H9 (cell line): ENCODE results near the gene SLC2A1. TPM values are rescaled to one million over a fixed set of nuclear protein-coding genes. Genes with fewer than 3 reads are reported as not detected.

Source experiments
- DNase-seq: peaks from one replicate; pipeline ENCODE4 v3.0.0-alpha.2; 2017
- H2AFZ ChIP-seq: one replicate; pipeline ENCODE4 v1.6.1; 2013; ENCODE audit warnings: mild to moderate bottlenecking, low read length, control low read depth, moderate library complexity
- H2AK5ac ChIP-seq: 2 replicates; pipeline ENCODE4 v1.6.1; 2013; ENCODE audit warnings: low read length, control low read depth, mixed read lengths; ENCODE audit not compliant: insufficient read length
- H2BK120ac ChIP-seq: one replicate; pipeline ENCODE4 v1.6.1; 2013; ENCODE audit warnings: low read depth, mild to moderate bottlenecking, low read length, control low read depth, inconsistent platforms; ENCODE audit not compliant: poor library complexity, severe bottlenecking
- H2BK12ac ChIP-seq: 2 replicates; pipeline ENCODE4 v1.6.1; 2013; ENCODE audit warnings: low read length, control low read depth, mixed read lengths, low read depth; ENCODE audit not compliant: insufficient read length
- H2BK15ac ChIP-seq: 2 replicates; pipeline ENCODE4 v1.6.1; 2013; ENCODE audit warnings: low read depth, low read length, control low read depth
- H2BK20ac ChIP-seq: one replicate; pipeline ENCODE4 v1.6.1; 2013; ENCODE audit warnings: low read depth, mild to moderate bottlenecking, low read length, control low read depth, inconsistent platforms; ENCODE audit not compliant: poor library complexity, severe bottlenecking
- H2BK5ac ChIP-seq: 2 replicates; pipeline ENCODE4 v1.6.1; 2013; ENCODE audit warnings: low read length, control low read depth, mixed read lengths; ENCODE audit not compliant: insufficient read length
- H3K14ac ChIP-seq: 2 replicates; pipeline ENCODE4 v1.6.1; 2013; ENCODE audit warnings: low read length, control low read depth; ENCODE audit not compliant: insufficient read depth
- H3K18ac ChIP-seq: 2 replicates; pipeline ENCODE4 v1.6.1; 2013; ENCODE audit warnings: low read depth, mild to moderate bottlenecking, mixed read lengths, low read length, control low read depth; ENCODE audit not compliant: insufficient read length
- H3K23ac ChIP-seq: 2 replicates; pipeline ENCODE4 v1.6.1; 2013; ENCODE audit warnings: low read length, control low read depth, mixed read lengths, low read depth; ENCODE audit not compliant: insufficient read length
- H3K23me2 ChIP-seq: 2 replicates; pipeline ENCODE4 v1.6.1; 2013; ENCODE audit warnings: low read depth, mild to moderate bottlenecking, mixed read lengths, low read length, control low read depth; ENCODE audit not compliant: insufficient read length, poor library complexity, severe bottlenecking
- H3K27ac ChIP-seq: 2 replicates; pipeline ENCODE4 v1.5.1; 2013; ENCODE audit warnings: low read length, control low read depth, mixed read lengths, low read depth; ENCODE audit not compliant: insufficient read length
- H3K27me3 ChIP-seq: 2 replicates; pipeline ENCODE4 v1.6.1; 2013; ENCODE audit warnings: low read length, control low read depth, inconsistent platforms; ENCODE audit not compliant: insufficient read depth
- H3K4ac ChIP-seq: 2 replicates; pipeline ENCODE4 v1.6.1; 2013; ENCODE audit warnings: low read depth, mild to moderate bottlenecking, control low read depth, inconsistent platforms, low read length, moderate library complexity
- H3K4me1 ChIP-seq: 2 replicates; pipeline ENCODE4 v1.6.1; 2013; ENCODE audit warnings: low read length, control low read depth, inconsistent platforms; ENCODE audit not compliant: insufficient read depth
- H3K4me2 ChIP-seq: 2 replicates; pipeline ENCODE4 v1.6.1; 2013; ENCODE audit warnings: low read length, control low read depth, mixed read lengths; ENCODE audit not compliant: insufficient read length, insufficient read depth
- H3K56ac ChIP-seq: 2 replicates; pipeline ENCODE4 v1.6.1; 2013; ENCODE audit warnings: low read depth, mild to moderate bottlenecking, mixed read lengths, low read length, control low read depth; ENCODE audit not compliant: insufficient read length
- H3K79me1 ChIP-seq: 2 replicates; pipeline ENCODE4 v1.6.1; 2013; ENCODE audit warnings: low read depth, mild to moderate bottlenecking, moderate library complexity, low read length, control low read depth, inconsistent platforms; ENCODE audit not compliant: insufficient read depth, poor library complexity, severe bottlenecking
- H3K79me2 ChIP-seq: 2 replicates; pipeline ENCODE4 v1.6.1; 2013; ENCODE audit warnings: low read length, control low read depth, inconsistent platforms; ENCODE audit not compliant: insufficient read depth
- H3K9ac ChIP-seq: 2 replicates; pipeline ENCODE4 v1.6.1; 2013; ENCODE audit warnings: low read length, control low read depth, mixed read lengths; ENCODE audit not compliant: insufficient read length; ENCODE audit errors: extremely low read depth
- H3K9me3 ChIP-seq: one replicate; pipeline ENCODE4 v1.6.1; 2013; ENCODE audit warnings: low read depth, low read length, inconsistent platforms; ENCODE audit not compliant: control insufficient read depth
- H3T11ph ChIP-seq: one replicate; pipeline ENCODE4 v1.6.1; 2013; ENCODE audit warnings: mild to moderate bottlenecking, low read length, control low read depth, inconsistent platforms
- H4K20me1 ChIP-seq: one replicate; pipeline ENCODE4 v1.6.1; 2013; ENCODE audit not compliant: control insufficient read depth, insufficient read length, insufficient read depth
- H4K5ac ChIP-seq: 2 replicates; pipeline ENCODE4 v1.6.1; 2013; ENCODE audit warnings: low read depth, mild to moderate bottlenecking, mixed read lengths, low read length, control low read depth; ENCODE audit not compliant: insufficient read length
- H4K8ac ChIP-seq: replicated peaks from 2 replicates; pipeline ENCODE4 v1.6.1; 2013; ENCODE audit warnings: low read length, control low read depth, mixed read lengths, low read depth; ENCODE audit not compliant: insufficient read length
- H4K91ac ChIP-seq: 2 replicates; pipeline ENCODE4 v1.6.1; 2013; ENCODE audit warnings: low read depth, mild to moderate bottlenecking, moderate library complexity, mixed read lengths, low read length, control low read depth; ENCODE audit not compliant: insufficient read length
- H3K27ac Mint-ChIP-seq, 3 experiments: 2 replicates in 2 of 3; 3 replicates in 1 of 3; pipeline ENCODE4 v1.8.0; 2020 to 2021; ENCODE audit warnings: mixed read lengths in 3 of 3, mild to moderate bottlenecking in 1 of 3, moderate library complexity in 1 of 3
- H3K27me3 Mint-ChIP-seq: 2 replicates; pipeline ENCODE4 v1.8.0; 2021; ENCODE audit warnings: low read depth, mild to moderate bottlenecking, moderate library complexity, mixed read lengths
- H3K36me3 Mint-ChIP-seq, 3 experiments: 2 replicates in 2 of 3; 3 replicates in 1 of 3; pipeline ENCODE4 v1.8.0; 2020 to 2021; ENCODE audit warnings: low read depth in 3 of 3, mixed read lengths in 3 of 3; ENCODE audit not compliant: insufficient read depth in 1 of 3
- H3K4me1 Mint-ChIP-seq, 2 experiments: 2 replicates each; pipeline ENCODE4 v1.8.0; 2020; ENCODE audit warnings: mixed read lengths in 2 of 2
- H3K4me3 Mint-ChIP-seq, 2 experiments: 2 replicates in 1 of 2; 3 replicates in 1 of 2; pipeline ENCODE4 v1.8.0; 2020 to 2021; ENCODE audit warnings: mild to moderate bottlenecking in 2 of 2, mixed read lengths in 2 of 2, moderate library complexity in 1 of 2
- H3K9me3 Mint-ChIP-seq, 2 experiments: 2 replicates in 1 of 2; 3 replicates in 1 of 2; pipeline ENCODE4 v1.8.0; 2020; ENCODE audit warnings: mild to moderate bottlenecking in 2 of 2, mixed read lengths in 2 of 2, moderate library complexity in 1 of 2
- CTCF ChIP-seq: fragments of 200-600 bp; sonication (generic); conservative IDR thresholded peaks from 3 replicates; pipeline ENCODE4 v1.8.0; 2021; ENCODE audit warnings: antibody characterized with exemption, mild to moderate bottlenecking
- WGBS: extraction: QIAGEN DNeasy Blood & Tissue Kit; methylation state at CpG from one replicate; pipeline ENCODE4 v1.1.7; 2013; ENCODE audit warnings: missing lambda C conversion rate, low lambda C conversion rate, mixed read lengths; ENCODE audit not compliant: insufficient read length; ENCODE audit errors: extremely low coverage; 5-methylcytosine and 5-hydroxymethylcytosine counted together
- total RNA-seq: library from RNA; stranded (reverse); gene quantifications from 2 replicates; pipeline ENCODE4 v1.2.1, GENCODE V29; 2021

SLC2A1 gene
- total RNA-seq, 1 experiment from 2014 or later: 186 TPM

DNA sequence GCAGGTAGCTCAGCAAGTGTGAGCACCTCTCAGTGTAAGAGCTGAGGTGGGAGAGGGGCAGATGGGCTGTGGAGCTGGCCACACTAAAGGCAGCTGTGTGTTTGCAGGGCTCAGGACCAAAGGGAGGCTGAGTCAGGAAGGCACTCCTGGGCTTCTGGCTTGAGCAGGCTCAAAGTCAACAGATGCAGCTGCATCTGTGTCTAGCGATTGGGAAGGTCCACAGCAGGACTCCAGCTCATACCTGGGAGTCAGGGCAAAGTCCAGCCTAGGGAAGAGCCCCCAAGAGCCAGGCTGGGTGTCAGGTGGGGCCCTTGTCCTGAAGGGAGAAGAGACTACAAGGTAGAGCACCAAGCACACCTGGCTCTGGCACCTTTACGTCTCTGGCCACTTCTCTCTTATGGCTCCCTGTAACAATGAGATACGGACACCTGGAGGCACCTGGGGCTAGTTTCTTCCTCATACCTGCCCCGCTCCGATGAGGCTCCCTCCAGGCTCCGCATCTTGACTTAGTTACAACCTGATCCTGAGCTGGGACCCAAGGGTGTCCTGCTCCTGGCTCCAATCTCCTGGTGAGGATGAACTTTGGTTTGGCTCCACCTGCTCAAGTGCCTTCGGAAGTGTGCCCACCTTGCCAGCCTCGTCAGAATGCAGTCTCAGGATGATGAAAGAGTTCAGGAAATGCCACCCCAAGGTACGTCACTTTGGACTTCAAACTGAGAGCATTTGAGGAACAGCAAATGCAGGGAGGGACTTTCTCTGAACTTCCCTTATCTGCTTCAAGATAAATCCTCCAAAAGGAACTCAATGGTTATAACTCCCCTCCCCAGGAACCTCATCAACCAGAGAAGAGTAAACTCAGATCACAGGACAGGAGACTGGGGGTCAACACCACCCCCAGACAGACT lies 21.5 kb upstream of the SLC2A1 start:
- Mint-ChIP-seq H3K9me3 (no peaks in the 10 kb centered on the region), H3K27me3 (no peaks in the 10 kb centered on the region), H3K4me1 (peaks cover 26 to 28% of the 10 kb centered on the region in 2 experiments), H3K27ac (peak overlapping the region in 2 of 3 experiments; percentile 2 to 19; a peak in 3 of 7 replicates), H3K36me3 (peaks cover 29 to 51% (median 47%) of the 10 kb centered on the region in 3 experiments), H3K4me3 (no peak overlapping the region)
- no CpG with 5 or more reads among the region's 9 CpGs for WGBS
- H3K9ac ChIP-seq: no peak overlapping the region
- no peak overlapping the region for H4K91ac ChIP-seq
- DNase-seq: no peak
- H2BK20ac ChIP-seq: no peak overlapping the region
- no peak overlapping the region for H3K14ac ChIP-seq
- H3K4ac ChIP-seq: no peak overlapping the region
- no peak overlapping the region for H2AK5ac ChIP-seq
- no peak overlapping the region for H2AFZ ChIP-seq
- H3K9me3 ChIP-seq: no peaks in the 10 kb centered on the region
- H4K20me1 ChIP-seq: no peaks in the 10 kb centered on the region
- no peak for TF ChIP-seq CTCF
- H3K79me2 ChIP-seq: no peaks in the 10 kb centered on the region
- H2BK5ac ChIP-seq: no peak overlapping the region
- peaks cover 19% of the 10 kb centered on the region; the same call in 1 of the 2 replicates for H3K4me1 ChIP-seq
- no peaks in the 10 kb centered on the region for H3K79me1 ChIP-seq
- H4K8ac ChIP-seq: no peak overlapping the region
- H4K5ac ChIP-seq: no peak overlapping the region
- no peak overlapping the region for H3K56ac ChIP-seq
- no peak overlapping the region for H3K23ac ChIP-seq
- H2BK15ac ChIP-seq: no peak overlapping the region
- no peak overlapping the region for H2BK12ac ChIP-seq
- H3K27me3 ChIP-seq: no peaks in the 10 kb centered on the region
- no peaks in the 10 kb centered on the region for H3K23me2 ChIP-seq
- no peak overlapping the region for H3T11ph ChIP-seq
- no peak overlapping the region for H3K18ac ChIP-seq
- H2BK120ac ChIP-seq: no peak overlapping the region
- H3K4me2 ChIP-seq: no peak overlapping the region
- no peak overlapping the region for H3K27ac ChIP-seq
